Daoy (cell line): Measurements from ENCODE around the gene ZNF385A. TPM values are rescaled to one million over a fixed set of nuclear protein-coding genes. Genes with fewer than 3 reads are reported as not detected.
A peak's percentile ranks its signal among the peaks of the same experiment; 100 is the strongest.

Experiments used
- DNase-seq: peaks from one replicate; pipeline ENCODE4 v3.0.0-alpha.2; 2015; ENCODE audit warnings: low read depth
- total RNA-seq: library from RNA; depleted of rRNA; stranded (reverse); fragments of >200 nt; shearing (Covaris generic); gene quantifications from 2 replicates; pipeline ENCODE4 v1.2.3, GENCODE V29; 2014

The ZNF385A gene
- total RNA-seq, 1 experiment from 2014 or later = 0.34 TPM

GRCh38 chr12:54415221-54415929, 30.8 kb upstream of the ZNF385A start:
- DNase-seq = no peak

DNA sequence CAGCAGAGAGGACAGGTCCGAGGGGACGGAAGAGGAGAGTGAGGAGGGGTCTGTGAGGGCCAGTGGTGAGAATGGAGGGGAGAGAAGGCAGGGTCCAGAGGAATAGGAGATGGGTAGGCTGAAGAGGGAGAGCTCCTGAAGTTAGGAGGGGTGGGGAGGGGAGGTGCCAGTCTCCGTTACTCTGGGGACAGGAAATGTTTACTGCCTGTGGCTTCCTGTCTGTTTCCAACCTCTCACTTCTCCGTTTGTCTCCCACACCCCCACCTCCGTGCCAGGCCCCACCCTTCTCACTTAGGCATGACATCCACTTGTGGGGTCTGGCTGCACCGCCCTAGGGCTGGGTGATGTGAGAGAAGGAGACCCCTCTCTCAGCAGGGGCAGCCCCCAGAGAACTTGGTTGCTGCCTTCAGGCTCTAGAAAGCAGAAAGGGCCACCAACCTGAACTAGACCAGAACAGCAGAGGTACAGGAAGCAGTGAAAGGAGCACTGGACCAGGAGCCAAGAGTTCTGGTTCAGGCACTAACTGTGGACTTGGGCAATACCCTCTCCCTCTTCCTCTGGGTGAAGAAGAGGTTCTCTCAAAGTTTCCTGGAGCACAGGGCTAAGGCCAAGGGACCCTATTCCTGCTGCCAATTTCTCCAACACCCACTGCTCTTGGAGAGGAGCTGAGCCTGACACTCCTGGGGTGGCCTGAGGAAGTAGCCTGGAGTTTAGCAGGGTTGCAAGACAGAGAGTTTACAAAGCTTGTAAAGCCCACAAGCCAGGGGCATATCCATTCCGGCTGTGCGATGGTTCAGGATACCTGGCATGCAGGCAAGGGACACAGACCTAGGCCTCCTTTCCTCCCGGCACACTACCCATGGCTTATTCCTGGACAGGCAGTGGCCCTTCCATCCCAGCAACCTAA, 29.0 kb upstream of the ZNF385A start:
- DNase-seq = peak; percentile 81

DNA sequence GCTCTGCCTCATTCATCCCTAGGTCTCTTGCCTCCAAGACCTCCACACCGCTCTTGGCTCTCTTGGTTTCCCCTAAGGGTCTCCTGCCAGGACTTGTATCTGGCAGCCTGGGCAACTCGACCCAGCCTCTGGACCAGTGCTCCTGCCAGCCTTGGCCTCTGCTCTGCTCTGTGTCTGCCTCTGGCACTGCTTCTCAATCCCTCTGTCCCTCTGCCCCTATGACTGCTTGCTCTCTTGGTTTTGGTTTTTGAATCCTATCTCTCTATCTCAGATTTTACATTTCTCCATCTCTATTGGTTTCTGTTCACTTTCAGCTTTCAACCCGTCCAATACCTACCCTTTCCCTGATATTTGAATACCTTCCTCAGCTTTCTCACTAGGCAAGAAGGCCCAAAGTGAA, 28.3 kb upstream of the ZNF385A start:
- DNase-seq = no peak

- no peak for DNase-seq
These were observed 27.8 kb upstream of the ZNF385A start for GRCh38 chr12:54412348-54412747.

GRCh38 chr12:54411391-54412241, 27.1 kb upstream of the ZNF385A start:
- peak; percentile 94 for DNase-seq

DNA sequence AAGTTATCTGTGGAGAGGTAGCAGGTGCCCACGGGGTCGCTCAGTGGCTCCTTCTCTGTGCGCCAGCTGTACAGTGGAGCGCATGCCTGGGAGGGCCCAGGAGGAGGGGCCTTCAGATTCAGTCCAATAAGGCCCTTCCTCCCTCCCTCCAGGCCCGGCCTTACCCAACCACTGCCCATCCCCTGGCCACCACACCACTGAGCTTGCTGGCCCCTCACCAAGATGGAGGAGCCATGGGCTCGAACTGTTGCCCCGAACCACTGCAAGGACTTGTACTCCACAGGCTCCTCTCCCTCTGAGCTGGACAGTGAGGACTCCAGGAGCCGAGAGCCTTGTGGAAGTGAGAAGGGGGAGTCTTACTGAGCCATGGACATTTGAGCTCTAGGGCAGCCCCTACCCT, 24.7 kb upstream of the ZNF385A start:
- no peak for DNase-seq

DNA sequence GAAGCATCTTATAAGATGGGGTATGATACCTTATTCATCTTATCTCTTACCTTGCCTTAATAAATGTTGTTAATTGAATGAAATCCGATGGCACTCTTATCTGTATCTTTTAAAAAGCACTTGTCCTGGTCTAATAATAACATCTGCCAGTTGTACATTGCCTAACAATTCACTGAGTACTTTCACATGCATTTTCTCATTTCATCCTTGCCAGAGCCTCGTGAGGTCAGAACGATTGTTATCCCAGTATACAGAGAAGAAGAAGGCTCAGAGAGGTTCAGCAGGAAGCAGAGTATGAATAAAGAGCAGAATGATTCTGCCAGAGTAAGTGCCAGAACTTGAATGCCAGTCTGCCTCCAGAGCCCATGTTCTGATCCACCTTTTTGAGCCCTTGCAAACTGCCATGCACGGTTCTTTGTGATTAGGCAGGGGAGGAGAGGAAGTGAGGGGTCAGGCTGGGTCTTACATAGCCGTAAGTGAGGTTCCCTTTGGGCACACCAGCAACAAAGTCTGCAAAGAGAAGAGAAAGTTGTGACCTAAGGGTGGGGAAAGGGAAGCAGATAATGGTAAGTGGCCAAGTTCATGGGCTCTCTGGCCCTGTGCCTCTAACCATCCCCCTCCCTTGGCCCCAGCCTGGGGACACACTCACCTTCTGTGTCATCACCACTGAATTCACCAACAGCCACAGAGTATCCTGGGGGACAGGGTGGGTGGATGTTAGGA, 22.8 kb upstream of the ZNF385A start:
- DNase-seq = no peak

DNA sequence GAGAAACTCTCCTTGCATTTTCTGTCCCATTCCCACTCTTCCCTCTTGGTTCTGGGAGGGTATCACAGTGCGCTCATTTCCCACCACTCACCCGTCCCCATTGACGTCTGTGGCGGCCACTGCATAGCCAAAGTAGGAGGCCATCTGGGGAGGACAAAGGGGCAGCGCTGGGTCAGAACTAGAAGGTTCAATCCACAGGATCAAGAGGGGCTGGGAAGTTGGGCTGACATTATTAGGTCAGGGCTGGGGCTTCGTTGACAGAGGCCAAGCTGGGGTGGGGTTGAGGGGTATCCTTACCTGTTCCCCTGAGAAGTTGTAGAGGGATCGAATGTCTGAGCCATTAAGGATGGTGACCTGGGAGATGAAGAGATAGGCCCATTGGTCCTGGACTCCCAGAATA, 21.0 kb upstream of the ZNF385A start:
- no peak for DNase-seq

GRCh38 chr12:54405106-54405505, 20.6 kb upstream of the ZNF385A start:
- no peak for DNase-seq

- peak; percentile 48 for DNase-seq
These were observed 19.8 kb upstream of the ZNF385A start for GRCh38 chr12:54404061-54405004.

- DNase-seq = no peak
These were observed 16.6 kb upstream of the ZNF385A start for GRCh38 chr12:54401119-54401518.

DNA sequence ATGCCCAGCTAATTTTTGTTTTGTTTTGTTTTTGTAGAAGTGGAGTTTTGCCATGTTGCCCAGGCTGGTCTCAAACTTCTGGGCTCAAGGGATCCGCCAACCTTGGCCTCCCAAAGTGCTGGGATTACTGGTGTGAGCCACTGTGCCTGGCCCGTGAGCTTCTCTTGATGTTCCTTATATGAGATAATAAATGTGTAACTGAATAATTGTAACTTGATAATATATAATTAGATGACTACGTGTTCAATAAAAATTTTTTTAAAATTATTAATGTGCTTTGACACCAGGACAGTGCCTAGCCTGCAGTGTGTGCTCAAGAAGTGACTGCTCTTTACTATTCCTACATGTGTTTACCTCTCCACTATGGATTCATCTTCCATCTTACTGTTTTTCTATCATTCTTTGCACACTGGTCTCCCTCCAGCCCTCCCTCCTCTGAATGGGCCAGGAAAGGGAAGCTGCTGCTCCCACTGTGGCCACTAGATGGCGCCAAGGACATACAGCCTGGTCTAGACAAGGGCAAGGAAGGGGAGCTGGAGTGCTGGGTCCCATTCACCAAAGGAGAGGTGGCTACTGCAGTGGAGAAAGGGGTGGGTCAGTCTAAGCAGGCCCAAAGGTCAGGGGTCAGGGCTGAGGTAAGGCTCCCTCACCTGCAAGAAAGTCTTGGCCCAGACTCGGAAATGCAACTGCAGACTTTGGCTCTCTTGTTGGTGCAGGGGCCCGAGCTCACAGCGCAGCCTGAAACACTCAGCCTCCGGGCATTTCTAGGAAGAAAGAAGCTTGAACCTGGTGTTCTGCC, 14.7 kb upstream of the ZNF385A start:
- DNase-seq = peak; percentile 85

- no peak for DNase-seq
These were observed 13.7 kb upstream of the ZNF385A start for GRCh38 chr12:54398218-54398617.

- no peak for DNase-seq
These were observed 12.6 kb upstream of the ZNF385A start for GRCh38 chr12:54397157-54397556.

- DNase-seq = no peak
These were observed 11.0 kb upstream of the ZNF385A start for GRCh38 chr12:54395545-54395944.

DNA sequence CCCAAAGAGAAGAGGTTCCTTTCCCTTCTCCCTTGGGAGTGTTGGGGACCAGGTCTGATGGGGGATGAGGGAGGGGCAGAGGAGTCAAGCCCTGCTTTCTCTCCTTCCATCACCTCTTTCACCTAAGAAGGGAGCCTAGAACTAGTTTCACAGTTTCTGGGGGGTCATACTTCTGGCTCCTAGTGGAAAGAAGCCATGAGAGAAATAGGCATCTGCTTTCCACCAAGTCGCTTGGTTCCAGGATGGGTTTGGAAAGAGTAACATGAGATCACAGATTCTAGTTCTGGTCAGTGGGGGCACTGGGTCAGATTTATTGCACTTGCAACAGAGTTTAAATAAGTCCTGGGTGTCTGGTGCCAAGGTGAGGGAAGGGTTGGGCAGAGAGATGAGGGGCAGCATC, 10.5 kb upstream of the ZNF385A start:
- DNase-seq = no peak

- DNase-seq = peak; percentile 41
These were observed 9.8 kb upstream of the ZNF385A start for GRCh38 chr12:54394281-54394719.

GRCh38 chr12:54393743-54394142, 9.2 kb upstream of the ZNF385A start:
- DNase-seq = no peak

- DNase-seq = no peak
These were observed 8.7 kb upstream of the ZNF385A start for GRCh38 chr12:54393207-54393609.
